Omental fat pad (tissue), 4 donors: ENCODE measurements around the gene CPED1. TPM values are rescaled to one million over a fixed set of nuclear protein-coding genes. Genes with fewer than 3 reads are reported as not detected.
"Not testable (repeated sequence)": the region's sequence is repeated elsewhere in the genome, so short reads cannot be mapped to it uniquely, and the experiment has no call there.

Experiments
- ATAC-seq: fragments of 150-250 bp; one replicate; pipeline ENCODE4 v1.9.1; 2016; ENCODE audit warnings: mild to moderate bottlenecking, moderate library complexity; ENCODE audit not compliant: low FRiP score
- DNase-seq: peaks from one replicate; pipeline ENCODE4 v3.0.0-alpha.2; 2019; ENCODE audit warnings: low spot score
- CTCF ChIP-seq, 3 donors: fragments of 450-650 bp; IDR thresholded peaks; one replicate each; pipeline ENCODE4 v1.5.1; 2016 to 2017; ENCODE audit warnings: antibody characterized with exemption in 3 of 3, mild to moderate bottlenecking in 3 of 3, moderate library complexity in 2 of 3
- total RNA-seq, 4 donors: library from RNA; depleted of rRNA; stranded (reverse); fragments of >200 nt; gene quantifications; one replicate each; pipeline ENCODE4 v1.1.0, GENCODE V29; 2016

The CPED1 gene
- total RNA-seq, 4 donors from 2014 or later: 24.9 to 63.9 (median 40.9) TPM

DNA sequence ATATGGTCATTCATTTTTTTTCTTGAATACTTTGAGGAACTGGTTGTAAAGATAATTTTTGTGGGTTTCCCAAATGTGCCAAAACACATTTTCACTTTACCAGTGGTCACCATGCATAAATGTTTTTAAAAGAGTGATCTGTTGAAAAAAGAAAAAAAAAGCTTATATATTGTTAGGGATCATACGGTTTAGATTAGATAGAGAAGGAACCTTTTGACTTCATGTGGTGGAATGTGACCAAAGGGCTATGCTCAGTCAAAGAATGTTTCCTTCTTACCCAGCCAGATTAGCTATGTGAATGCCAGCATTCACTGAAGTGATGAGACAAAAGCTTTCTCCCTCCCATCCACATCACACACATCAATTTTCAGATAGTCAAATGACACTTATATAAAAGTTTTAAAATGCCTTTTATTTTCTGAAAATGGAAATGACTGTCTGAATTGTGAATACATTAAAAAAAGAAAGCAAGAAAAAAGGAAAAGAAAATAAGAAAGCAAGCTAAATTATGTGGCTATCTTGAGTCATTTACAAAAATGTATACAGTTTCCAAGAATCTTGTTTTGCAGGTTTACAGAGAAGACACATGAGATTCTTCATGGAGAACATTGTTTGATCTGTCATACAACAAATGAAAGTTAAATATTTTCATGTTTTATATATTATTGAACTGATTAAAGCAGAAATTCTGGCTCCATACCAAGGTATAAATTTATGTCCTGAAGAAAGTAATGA, 8.6 kb upstream of the CPED1 start:
- no peak for TF ChIP-seq CTCF (IDR thresholded peaks at IDR 0.05)
- no peak for ATAC-seq

DNA sequence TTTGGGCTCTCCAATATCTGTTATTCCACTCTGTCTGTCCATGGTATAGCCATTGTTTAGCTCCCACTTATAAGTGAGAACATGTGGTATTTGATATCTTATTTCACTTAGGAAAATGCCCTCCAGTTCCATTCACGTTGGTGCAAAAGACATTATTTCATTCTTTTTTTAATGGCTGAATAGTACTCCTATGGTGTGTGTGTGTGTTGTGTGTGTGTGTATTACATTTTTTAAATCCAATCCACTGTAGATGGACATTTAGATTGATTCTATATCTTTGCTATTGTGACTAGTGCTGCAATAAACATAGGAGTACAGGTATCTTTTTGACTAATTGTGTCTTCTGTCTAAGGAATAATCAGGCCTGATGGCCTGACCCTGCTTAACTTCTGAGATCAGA, 7.4 kb upstream of the CPED1 start:
- TF ChIP-seq CTCF (IDR thresholded peaks at IDR 0.05): no peak
- ATAC-seq (no peak), DNase-seq (no peak)

More for the DNA sequence above, 8.6 kb upstream of the CPED1 start:
- DNase-seq: no peak

DNA sequence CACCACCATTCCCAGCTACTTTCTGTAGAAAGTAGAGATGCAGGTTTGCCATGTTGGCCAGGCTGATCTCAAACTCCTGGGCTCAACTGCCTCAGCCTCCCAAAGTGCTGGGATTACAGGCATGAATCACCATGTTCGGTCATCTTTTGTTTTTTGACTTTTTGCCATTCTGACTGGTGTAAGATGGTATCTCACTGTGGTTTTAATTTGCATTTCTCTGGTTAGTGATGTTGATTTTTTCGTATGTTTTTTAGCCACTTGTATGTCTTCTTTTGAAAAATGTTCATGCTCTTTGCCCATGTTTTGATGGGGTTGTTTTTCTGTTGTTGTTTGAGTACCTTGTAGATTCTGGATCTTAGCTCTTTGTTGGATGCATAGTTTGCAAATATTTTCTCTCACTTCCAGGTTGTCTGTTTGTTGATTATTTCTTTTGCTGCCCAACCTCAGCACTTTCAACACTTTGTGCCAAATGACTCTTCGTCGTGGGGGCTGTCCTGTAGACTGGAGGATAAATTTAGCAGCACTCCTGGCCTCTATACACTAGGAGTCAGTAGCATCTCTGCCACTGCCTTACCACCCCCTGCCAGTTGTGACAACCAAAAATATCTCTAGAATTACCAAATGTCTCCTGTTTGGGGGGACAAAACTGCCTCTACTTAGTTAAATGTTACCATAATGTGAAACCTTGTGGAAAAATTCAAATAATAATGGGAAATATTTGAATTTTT, 6.5 kb upstream of the CPED1 start:
- TF ChIP-seq CTCF (IDR thresholded peaks at IDR 0.05): no peak
- DNase-seq: no peak
- ATAC-seq: no peak

- ATAC-seq, DNase-seq: not testable (repeated sequence)
Observed at GRCh38 chr7:120983592-120983991, 4.9 kb upstream of the CPED1 start.

DNA sequence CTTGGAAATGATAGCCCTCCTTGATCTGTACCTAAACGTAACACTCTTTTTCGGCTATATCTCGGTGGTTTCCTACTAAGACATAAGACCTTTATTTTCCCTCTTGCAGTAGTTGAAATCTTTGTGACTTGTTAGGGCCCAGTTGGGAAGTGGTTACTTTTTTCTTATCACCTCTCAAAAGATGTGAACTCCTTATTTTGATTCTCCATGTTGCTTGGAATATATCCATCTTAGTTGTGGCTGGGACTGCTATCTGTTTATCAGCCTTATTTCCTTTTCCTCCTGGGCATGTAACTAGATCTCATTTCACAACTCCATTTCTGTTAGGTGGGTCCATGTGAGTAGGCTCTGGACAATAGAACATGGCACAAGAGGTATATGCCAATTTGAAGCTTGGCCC, 4.1 kb upstream of the CPED1 start:
- no peak for ATAC-seq
- no peak for TF ChIP-seq CTCF (IDR thresholded peaks at IDR 0.05)

DNA sequence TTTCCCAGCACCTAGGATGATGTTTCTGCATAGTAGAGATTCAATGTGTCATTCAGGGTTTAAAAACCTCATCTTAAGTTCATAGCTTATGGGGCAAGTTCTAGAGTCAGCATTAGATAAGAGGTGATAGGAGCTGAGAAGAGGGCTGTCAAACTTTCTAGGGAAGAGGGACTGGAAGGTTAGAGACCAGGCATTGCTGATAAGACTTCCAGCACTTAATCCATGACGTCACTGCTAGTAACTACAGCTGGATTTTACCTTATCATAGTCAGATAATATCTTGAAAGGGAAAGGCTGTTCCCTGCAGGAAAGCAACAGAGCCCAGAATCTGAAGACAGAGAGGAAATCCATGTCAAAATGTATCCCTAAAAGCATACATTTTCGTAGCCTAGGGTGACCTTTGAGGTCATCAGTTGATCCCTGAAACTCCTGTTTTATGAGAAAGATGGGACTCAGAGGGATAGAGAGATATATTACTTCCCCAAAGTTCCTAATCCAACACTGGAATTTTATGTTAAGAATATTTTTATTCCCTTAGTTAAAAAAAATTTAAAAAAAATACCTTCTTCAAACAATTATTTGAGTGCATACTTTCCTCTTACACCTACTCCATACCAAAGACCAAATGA, 3.3 kb upstream of the CPED1 start:
- DNase-seq: no peak
- ATAC-seq: no peak
- TF ChIP-seq CTCF (IDR thresholded peaks at IDR 0.05): no peak

More for the DNA sequence above, 4.1 kb upstream of the CPED1 start:
- no peak for DNase-seq

- no peak for TF ChIP-seq CTCF (IDR thresholded peaks at IDR 0.05)
- DNase-seq (no peak), ATAC-seq (no peak)
Observed at GRCh38 chr7:120985839-120986238, 2.7 kb upstream of the CPED1 start.
